ENCODE results near the gene RANGAP1. TPM values are rescaled to one million over a fixed set of nuclear protein-coding genes. Genes with fewer than 3 reads are reported as not detected.

The RANGAP1 gene
- total and polyA plus RNA-seq, 2 donors (not counting 1 experiment from before 2014, with no cell fraction given): 37.2 to 59.9 TPM

DNA sequence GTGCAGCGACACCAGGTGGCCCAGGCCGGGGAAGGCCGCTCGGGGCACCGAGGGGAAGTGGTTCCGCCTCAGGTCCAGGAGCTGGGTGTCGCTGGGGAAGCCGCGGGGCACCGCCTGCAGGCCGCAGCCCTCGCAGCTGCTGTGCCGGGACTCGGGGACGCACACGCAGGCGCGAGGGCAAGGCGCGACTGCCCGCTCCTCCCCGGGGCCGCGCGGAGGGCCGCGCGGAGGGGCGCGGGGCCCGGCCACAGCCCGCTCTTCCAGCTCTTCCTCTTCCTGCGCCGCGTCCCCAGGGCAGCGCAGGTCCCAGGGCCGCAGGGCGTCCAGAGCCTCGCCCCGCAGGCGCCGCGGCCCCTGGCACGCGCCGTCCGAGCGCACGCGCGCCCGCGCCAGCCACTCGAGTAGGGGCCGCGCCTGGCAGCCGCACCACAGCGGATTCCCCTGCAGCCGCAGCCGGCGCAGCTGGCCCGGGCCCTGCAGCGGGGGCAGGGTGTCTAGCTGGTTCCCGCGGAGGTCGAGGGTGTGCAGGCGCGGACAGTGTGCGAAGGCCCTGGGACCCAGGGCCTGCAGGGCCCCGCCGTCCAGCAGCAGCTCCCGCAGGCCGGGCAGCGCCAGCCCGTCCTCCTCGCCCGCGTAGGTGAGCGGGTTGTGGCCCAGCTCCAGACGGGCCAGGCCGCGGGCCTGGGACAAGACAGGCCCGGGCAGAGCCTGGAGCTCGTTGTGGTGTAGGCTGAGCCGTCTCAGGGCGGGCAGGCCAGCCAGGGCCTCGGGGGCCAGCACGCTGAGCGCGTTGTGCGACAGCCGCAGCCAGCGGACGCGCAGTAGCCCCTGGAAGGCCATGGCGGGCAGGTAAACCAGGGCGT is 48.0 kb downstream of the RANGAP1 start:
- Histone ChIP-seq H3K4me1 (ENCODE audit: control insufficient read depth, extremely low read depth, insufficient read depth, low read length) (no peaks in the 10 kb centered on the region), H3K79me2 (ENCODE audit: control insufficient read depth, insufficient read depth, low read length) (no peaks in the 10 kb centered on the region), H3K36me3 (ENCODE audit: control insufficient read depth, insufficient read depth, low read length) (no peaks in the 10 kb centered on the region), H3K4me2 (ENCODE audit: extremely low read depth, insufficient read depth, low read length) (peak overlapping the region; percentile 41), H3K27me3 (ENCODE audit: control insufficient read depth, insufficient read depth, low read length) (no peaks in the 10 kb centered on the region), H3K9me3 (ENCODE audit: control insufficient read depth, insufficient read depth, low read depth, low read length) (no peaks in the 10 kb centered on the region), H4K20me1 (ENCODE audit: control insufficient read depth, extremely low read depth, insufficient read depth, low read length) (no peaks in the 10 kb centered on the region), H3K9ac (ENCODE audit: insufficient read depth, low read length) (no peak overlapping the region), H3K4me3 (replicated peaks in 1 of 4; ENCODE audit: control extremely low read depth in 1 of 4, insufficient read depth in 1 of 4, low read depth in 3 of 4, low read length in 4 of 4) (peak overlapping the region in 2 of 4 experiments; percentile 6 to 25), H2AFZ (ENCODE audit: low read length) (peak overlapping the region; percentile 30), H3K27ac (ENCODE audit: insufficient read depth, low read length) (no peak overlapping the region)
- peak; percentile 40 to 41 for DNase-seq (ENCODE audit: low read depth in 2 of 2)
- TF ChIP-seq EZH2 (IDR thresholded peaks at IDR 0.05; ENCODE audit: low read length, missing control alignments): no peak
- TF ChIP-seq, protein P1, sequence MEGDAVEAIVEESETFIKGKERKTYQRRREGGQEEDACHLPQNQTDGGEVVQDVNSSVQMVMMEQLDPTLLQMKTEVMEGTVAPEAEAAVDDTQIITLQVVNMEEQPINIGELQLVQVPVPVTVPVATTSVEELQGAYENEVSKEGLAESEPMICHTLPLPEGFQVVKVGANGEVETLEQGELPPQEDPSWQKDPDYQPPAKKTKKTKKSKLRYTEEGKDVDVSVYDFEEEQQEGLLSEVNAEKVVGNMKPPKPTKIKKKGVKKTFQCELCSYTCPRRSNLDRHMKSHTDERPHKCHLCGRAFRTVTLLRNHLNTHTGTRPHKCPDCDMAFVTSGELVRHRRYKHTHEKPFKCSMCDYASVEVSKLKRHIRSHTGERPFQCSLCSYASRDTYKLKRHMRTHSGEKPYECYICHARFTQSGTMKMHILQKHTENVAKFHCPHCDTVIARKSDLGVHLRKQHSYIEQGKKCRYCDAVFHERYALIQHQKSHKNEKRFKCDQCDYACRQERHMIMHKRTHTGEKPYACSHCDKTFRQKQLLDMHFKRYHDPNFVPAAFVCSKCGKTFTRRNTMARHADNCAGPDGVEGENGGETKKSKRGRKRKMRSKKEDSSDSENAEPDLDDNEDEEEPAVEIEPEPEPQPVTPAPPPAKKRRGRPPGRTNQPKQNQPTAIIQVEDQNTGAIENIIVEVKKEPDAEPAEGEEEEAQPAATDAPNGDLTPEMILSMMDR (conservative IDR thresholded peaks at IDR 0.05 in 1 of 2, IDR thresholded peaks at IDR 0.05 in 1 of 2; ENCODE audit: low read depth in 1 of 2, low read length in 2 of 2): peak; percentile 8 to 30

DNA sequence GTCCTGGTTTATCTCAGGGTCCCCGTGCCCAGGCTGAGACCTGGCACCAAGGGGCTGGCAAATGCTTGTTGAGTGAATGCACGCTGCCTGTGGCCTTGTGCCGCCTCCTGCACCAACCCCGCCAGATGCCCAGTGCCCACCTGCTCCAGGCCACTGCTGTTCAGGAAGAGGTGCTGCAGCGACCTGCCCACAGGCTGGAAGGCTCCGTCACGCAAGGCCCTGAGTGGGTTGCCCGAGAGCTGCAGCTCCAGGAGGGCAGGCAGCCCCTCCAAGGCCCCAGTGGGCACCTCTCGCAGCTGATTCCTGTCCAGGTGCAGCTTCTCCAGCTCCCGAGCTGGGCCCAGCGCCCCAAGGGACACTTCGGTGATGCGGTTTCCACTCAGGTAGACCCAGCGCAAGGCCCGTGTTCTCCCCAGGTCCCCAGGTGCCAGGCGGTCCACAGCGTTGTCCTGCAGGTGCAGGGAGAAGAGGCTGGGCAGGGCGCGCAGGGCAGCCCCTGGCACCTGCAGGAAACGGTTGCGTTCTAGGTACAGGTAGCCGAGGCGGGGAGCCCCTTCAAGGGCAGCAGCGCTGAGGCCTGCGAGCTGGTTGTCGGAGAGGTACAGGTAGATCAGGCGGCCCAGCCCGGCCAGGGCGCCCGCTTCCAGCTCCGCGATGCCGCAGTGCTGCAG is 48.8 kb downstream of the RANGAP1 start:
- Histone ChIP-seq H3K4me2 (ENCODE audit: extremely low read depth, insufficient read depth, low read length) (peak overlapping the region; percentile 41), H3K27ac (ENCODE audit: insufficient read depth, low read length) (no peak overlapping the region), H3K79me2 (ENCODE audit: control insufficient read depth, insufficient read depth, low read length) (no peaks in the 10 kb centered on the region), H3K4me1 (ENCODE audit: control insufficient read depth, extremely low read depth, insufficient read depth, low read length) (no peaks in the 10 kb centered on the region), H3K9me3 (ENCODE audit: control insufficient read depth, insufficient read depth, low read depth, low read length) (no peaks in the 10 kb centered on the region), H3K9ac (ENCODE audit: insufficient read depth, low read length) (no peak overlapping the region), H2AFZ (ENCODE audit: low read length) (peak overlapping the region; percentile 30), H3K27me3 (ENCODE audit: control insufficient read depth, insufficient read depth, low read length) (no peaks in the 10 kb centered on the region), H3K4me3 (replicated peaks in 1 of 4; ENCODE audit: control extremely low read depth in 1 of 4, insufficient read depth in 1 of 4, low read depth in 3 of 4, low read length in 4 of 4) (peak overlapping the region in 1 of 4 experiments; percentile 25), H4K20me1 (ENCODE audit: control insufficient read depth, extremely low read depth, insufficient read depth, low read length) (no peaks in the 10 kb centered on the region), H3K36me3 (ENCODE audit: control insufficient read depth, insufficient read depth, low read length) (no peaks in the 10 kb centered on the region)
- no peak for DNase-seq (ENCODE audit: low read depth in 2 of 2)
- TF ChIP-seq, protein P1 (conservative IDR thresholded peaks at IDR 0.05 in 1 of 2, IDR thresholded peaks at IDR 0.05 in 1 of 2; ENCODE audit: low read depth in 1 of 2, low read length in 2 of 2): no peak
- no peak for TF ChIP-seq EZH2 (IDR thresholded peaks at IDR 0.05; ENCODE audit: low read length, missing control alignments)
